ENCODE results near the gene FEZF2.

FEZF2 gene

GRCh38 chr3:62329971-62330370 is 43.4 kb downstream of the FEZF2 start:
- DNase-seq (ENCODE audit: low read depth), result no peak

- DNase-seq (ENCODE audit: low read depth), result no peak
These were observed 47.5 kb downstream of the FEZF2 start for GRCh38 chr3:62325896-62326295.

- DNase-seq (ENCODE audit: low read depth), result no peak
These were observed 50.1 kb downstream of the FEZF2 start for GRCh38 chr3:62323241-62323640.
